HUDEP-2 (cell line): Measurements from ENCODE around the gene DGKK.
A peak's percentile ranks its signal among the peaks of the same experiment; 100 is the strongest.

Experiments
- DNase-seq, 76 experiments: peaks; one replicate each; lab custom pipeline; 2025; ENCODE audit not compliant: unreplicated experiment in 76 of 76; lab: John Stamatoyannopoulos, UW

Gene DGKK

GRCh38 chrX:50470103-50471031, at the start of gene DGKK:
Gene DGKK (minus strand): TSS chrX:50470825. CDS start chrX:50470678, 147 bp downstream.
- no peak for DNase-seq

- DNase-seq: no peak
Measured at GRCh38 chrX:50514811-50515210, 44.2 kb upstream of the DGKK start.

GRCh38 chrX:50497114-50497513, 26.5 kb upstream of the DGKK start:
- DNase-seq: no peak

GRCh38 chrX:50495616-50496015, 25.0 kb upstream of the DGKK start:
- DNase-seq: no peak

- no peak for DNase-seq
Measured at GRCh38 chrX:50492720-50493119, 22.1 kb upstream of the DGKK start.

GRCh38 chrX:50484662-50485061, 14.0 kb upstream of the DGKK start:
- DNase-seq: no peak

- no peak for DNase-seq
Measured at GRCh38 chrX:50483283-50483682, 12.7 kb upstream of the DGKK start.

GRCh38 chrX:50475208-50475607, 4.6 kb upstream of the DGKK start:
- DNase-seq: no peak

- no peak for DNase-seq
Measured at GRCh38 chrX:50471390-50471789, 765 bp upstream of the DGKK start.

- DNase-seq: no peak
Measured at GRCh38 chrX:50469206-50469605, 1.4 kb downstream of the DGKK start.

- DNase-seq: no peak
Measured at GRCh38 chrX:50459615-50460014, 11.0 kb downstream of the DGKK start.

- DNase-seq: no peak
Measured at GRCh38 chrX:50458483-50458882, 12.1 kb downstream of the DGKK start.

- no peak for DNase-seq
Measured at GRCh38 chrX:50456712-50457484, 13.7 kb downstream of the DGKK start.

GRCh38 chrX:50452782-50453181, 17.8 kb downstream of the DGKK start:
- no peak for DNase-seq

GRCh38 chrX:50450324-50450723, 20.3 kb downstream of the DGKK start:
- no peak for DNase-seq

GRCh38 chrX:50448565-50448964, 22.1 kb downstream of the DGKK start:
- peak in 22 of 76 experiments; percentile 0 to 47 (median 8) for DNase-seq

GRCh38 chrX:50447535-50447934, 23.1 kb downstream of the DGKK start:
- DNase-seq: no peak

- DNase-seq: no peak
Measured at GRCh38 chrX:50442426-50443116, 28.1 kb downstream of the DGKK start.

- no peak for DNase-seq
Measured at GRCh38 chrX:50436797-50437196, 33.8 kb downstream of the DGKK start.

- no peak for DNase-seq
Measured at GRCh38 chrX:50432829-50433289, 37.8 kb downstream of the DGKK start.

- no peak for DNase-seq
Measured at GRCh38 chrX:50431623-50432022, 39.0 kb downstream of the DGKK start.
